GM12873 (cell line): Measurements from ENCODE around the gene PPP1R3F.
A peak's percentile ranks its signal among the peaks of the same experiment; 100 is the strongest.

Experiments
- CTCF ChIP-seq: IDR thresholded peaks from 2 replicates; pipeline ENCODE4 v1.5.1; 2012; ENCODE audit warnings: low read depth, mild to moderate bottlenecking, moderate library complexity, low read length, control low read depth; ENCODE audit not compliant: insufficient read depth; ENCODE audit errors: missing control alignments

The PPP1R3F gene

GRCh38 chrX:49286136-49286535, 16.5 kb downstream of the PPP1R3F start:
- no peak for TF ChIP-seq CTCF

- TF ChIP-seq CTCF: no peak
Observed at GRCh38 chrX:49286581-49286980, 17.0 kb downstream of the PPP1R3F start.

- TF ChIP-seq CTCF: no peak
Observed at GRCh38 chrX:49287665-49288064, 18.1 kb downstream of the PPP1R3F start.

- no peak for TF ChIP-seq CTCF
Observed at GRCh38 chrX:49290215-49290614, 20.6 kb downstream of the PPP1R3F start.

- TF ChIP-seq CTCF: peak; percentile 82
Observed at GRCh38 chrX:49291615-49292337, 22.2 kb downstream of the PPP1R3F start.

- TF ChIP-seq CTCF: no peak
Observed at GRCh38 chrX:49292400-49293362, 23.1 kb downstream of the PPP1R3F start.

GRCh38 chrX:49300703-49301102, 31.1 kb downstream of the PPP1R3F start:
- TF ChIP-seq CTCF: no peak
